Stimulated activated CD8-positive, alpha-beta memory T cell treated with anti-CD3 and anti-CD28 coated beads, Interleukin-7, amount 100 ng/mL, for 48 hours (primary cell): Measurements from ENCODE around the gene ARHGAP15.

Source experiments
- DNase-seq, 2 donors: peaks; one replicate each; pipeline ENCODE4 v3.0.0-alpha.2; 2020; ENCODE audit warnings: low read depth in 1 of 2; ENCODE audit errors: extremely low read depth in 1 of 2

The ARHGAP15 gene

GRCh38 chr2:143219266-143219665, 90.0 kb downstream of the ARHGAP15 start:
- DNase-seq = no peak

DNA sequence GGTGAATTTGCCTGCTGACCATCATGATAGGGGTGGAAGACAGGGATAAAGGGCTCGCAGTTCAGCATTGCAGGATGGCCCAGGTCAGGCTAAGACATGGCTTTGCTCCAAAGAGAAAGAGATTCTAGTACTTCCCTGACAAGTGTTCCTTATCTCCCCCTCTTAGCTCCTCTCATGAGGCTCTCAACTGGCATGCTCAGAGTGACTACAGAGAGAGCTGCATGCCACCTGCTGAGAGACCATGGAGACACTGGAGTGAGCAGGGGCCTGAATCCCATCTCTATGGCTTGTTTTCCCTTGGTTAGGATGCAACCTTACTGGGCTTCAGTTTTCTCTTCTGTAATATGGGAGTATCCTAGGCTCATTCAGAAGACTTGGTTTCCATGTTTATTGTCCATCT, 94.3 kb downstream of the ARHGAP15 start:
- no peak for DNase-seq

DNA sequence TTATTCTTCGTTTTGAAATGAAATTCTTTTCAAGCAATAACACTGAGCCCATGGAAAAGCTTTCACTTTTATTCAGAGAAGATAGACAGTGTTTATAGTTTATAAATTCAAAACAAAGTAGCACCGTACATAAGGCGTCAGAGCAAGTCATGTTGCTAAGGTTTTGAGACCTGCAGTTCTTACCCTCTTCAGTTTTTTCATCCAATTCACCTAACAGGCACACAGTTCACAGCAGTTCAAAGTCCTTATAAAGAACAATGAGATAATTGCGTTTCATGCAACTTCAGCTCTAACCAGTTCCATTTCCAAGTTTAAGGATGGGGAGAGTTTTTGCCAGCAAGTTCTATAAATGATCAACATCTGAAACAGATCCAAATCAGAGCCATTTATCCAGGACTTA, 96.7 kb downstream of the ARHGAP15 start:
- DNase-seq = no peak

DNA sequence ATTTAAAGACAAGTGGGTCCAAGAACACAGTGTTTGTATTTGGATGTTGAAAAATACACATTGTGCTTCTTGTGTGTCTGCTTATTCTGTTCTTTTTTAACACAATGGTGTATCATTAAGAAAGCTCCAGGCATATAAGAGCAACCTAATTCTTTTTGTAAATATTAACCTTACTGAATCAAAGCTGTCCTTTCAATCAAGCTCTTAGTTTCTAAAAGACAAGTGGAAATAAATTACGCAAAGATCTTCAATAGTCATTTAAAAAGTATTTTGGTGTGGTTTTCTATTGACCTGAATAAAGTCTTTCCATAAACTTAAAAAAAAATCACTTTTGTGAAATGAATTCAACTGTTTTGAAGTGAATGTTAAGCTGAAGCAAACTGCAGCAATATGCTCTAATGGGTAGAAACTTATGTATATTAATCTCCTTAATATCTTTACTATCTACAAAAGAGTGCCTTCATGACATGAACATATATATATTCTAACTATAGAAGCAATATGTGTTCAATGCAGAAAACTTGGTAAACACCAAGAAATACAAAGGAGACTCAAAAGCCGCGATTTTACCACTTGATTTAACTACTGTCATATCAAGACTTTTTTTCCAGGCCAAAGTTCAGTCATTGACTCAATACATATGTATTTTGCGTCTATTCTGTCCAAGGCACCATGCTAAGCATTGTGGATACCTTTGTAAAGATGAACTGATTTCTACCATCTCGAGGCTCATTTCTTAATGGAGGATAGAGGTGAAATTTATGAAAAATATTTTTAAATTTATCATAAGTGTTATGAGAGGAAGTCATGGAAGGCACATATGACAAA, 97.7 kb downstream of the ARHGAP15 start:
- DNase-seq = no peak

DNA sequence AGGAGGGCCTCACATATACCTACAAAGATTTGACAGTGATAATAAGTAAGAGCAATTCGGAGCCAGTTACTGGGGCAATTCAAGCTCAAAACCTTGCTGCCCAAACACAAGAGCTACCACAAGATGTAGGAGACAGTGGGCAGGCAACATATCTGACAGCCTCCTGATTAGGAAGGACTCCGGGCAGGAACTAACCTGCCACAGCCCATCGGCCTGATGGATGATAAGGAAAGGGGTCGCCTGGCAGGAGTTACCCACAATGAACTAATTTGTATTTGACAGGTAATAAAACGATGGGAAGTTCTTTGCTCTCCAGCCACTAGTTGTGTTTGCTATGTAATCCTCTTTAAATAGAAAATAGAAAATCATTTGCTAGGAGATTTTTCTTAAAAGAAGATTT, 100.2 kb downstream of the ARHGAP15 start:
- DNase-seq = no peak

DNA sequence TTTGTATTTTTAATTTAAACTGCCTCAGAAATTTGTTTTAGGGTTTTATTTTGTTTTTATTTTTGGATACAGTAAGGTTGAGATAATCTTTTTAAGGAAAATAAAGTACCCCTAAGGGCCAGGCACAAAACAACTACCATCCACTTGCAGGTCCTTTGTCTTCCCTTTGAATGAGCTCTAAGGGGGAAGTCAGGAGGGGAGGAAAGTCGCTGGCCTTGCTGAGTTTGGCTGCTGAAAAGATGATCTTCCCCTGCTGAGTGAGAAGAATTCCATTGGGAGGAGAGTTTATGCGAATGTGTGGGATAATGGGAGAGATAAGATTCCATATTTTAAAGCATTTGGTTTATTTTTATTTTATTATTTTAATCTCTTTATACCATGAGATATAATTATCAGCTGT, 100.7 kb downstream of the ARHGAP15 start:
- no peak for DNase-seq

- DNase-seq = no peak
Measured at GRCh38 chr2:143230506-143231253, 101.5 kb downstream of the ARHGAP15 start.

DNA sequence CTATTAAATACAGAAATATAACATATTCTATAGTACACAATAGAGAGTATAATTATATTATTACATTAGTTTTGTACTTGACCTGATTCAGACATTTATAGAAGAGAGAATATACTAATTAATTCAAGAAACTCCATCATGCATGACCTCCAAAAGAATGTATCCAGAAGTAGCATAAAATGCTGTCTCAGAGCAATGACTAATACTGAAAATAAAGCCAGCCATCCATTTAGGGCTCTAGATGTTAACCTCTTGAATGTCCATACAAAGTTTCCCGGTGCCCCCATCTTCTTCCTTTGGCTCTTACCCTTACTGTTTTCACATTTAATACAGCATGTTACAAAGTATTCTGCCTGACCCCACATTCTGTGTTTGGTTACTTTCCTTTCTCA, 102.0 kb downstream of the ARHGAP15 start:
- no peak for DNase-seq

DNA sequence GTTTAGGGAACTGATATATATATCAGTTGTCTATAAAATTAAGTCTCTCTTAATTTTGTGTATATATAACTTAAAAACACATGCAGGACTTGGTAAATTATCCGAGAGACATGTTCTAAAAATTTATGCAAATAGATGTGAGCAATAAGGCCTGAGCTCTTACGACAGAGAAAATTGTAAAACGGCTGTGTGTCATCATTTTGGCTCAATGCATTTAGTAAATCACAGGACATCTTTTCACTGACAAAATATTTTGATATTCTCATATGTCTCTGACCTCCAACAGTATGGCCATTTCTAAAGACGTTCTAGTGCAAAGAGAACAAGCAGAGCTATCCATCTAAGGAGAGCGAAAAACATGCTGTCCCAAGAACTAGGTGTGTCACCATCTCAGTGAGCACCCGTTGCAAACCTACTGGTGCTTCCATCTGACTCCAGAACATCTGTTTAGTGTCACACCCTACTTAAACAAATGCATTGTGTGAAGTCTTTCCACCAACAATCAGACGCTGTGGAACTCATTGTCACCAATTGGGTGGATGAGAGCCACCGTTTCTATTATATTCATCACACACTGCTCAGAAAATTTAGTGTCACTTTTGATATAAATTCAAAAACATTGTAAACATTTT, 108.0 kb downstream of the ARHGAP15 start:
- no peak for DNase-seq

DNA sequence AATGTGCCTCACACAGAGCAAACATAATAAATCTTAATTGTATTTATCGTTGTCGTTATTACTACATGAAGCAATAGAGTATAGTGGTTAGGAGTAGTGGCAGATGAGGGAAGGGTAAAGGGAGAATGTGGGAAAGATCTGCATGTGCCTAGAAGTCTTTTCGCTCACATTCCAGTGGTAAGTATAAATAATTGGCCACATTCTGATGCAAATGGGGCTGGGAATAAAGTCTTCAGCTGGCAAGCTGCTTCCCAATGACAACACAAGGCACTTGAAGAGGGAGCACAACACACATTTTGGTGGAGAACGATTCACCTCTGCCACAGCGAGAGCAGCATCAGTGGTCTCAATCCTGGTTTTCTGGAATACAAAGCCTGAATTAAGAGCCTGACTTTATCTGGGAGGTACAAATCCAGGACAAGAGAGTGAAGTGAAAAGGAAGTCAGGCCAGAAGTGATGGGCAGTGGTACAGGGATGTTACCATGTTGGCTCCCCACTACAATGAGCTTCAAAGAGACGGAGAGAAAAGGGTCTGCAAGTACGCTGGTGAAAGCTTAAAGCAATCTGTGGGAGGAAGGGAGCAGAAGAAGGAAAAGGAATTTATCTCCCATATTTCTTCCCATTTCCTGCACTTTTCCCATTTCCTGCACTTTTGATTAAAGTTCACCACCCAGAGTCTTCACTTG, 112.3 kb downstream of the ARHGAP15 start:
- no peak for DNase-seq

- DNase-seq = no peak
Measured at GRCh38 chr2:143246246-143246645, 117.0 kb downstream of the ARHGAP15 start.

- no peak for DNase-seq
Measured at GRCh38 chr2:143246815-143247744, 117.9 kb downstream of the ARHGAP15 start.

- no peak for DNase-seq
Measured at GRCh38 chr2:143248631-143249030, 119.4 kb downstream of the ARHGAP15 start.

GRCh38 chr2:143251681-143252080, 122.5 kb downstream of the ARHGAP15 start:
- no peak for DNase-seq

GRCh38 chr2:143252138-143252907, 123.1 kb downstream of the ARHGAP15 start:
- no peak for DNase-seq

DNA sequence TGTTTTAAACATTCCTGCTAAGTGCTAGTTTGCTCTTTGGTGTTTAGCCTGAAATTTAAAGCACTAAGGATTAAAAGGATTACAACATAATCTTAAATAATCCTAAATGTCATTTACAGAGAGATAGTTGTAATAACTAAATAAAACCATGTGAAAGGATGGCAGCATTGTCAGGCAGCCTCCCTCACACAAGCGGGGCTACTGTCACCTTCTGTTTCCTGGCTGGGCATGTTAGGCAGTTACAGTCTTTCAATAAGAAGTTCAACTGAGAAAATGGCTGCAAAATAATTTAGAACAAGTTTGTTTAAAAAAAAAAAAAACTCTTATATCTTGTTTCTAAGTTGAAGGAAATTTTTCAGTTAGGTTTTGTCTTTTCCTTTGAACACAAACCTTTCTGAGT, 124.9 kb downstream of the ARHGAP15 start:
- DNase-seq = no peak

DNA sequence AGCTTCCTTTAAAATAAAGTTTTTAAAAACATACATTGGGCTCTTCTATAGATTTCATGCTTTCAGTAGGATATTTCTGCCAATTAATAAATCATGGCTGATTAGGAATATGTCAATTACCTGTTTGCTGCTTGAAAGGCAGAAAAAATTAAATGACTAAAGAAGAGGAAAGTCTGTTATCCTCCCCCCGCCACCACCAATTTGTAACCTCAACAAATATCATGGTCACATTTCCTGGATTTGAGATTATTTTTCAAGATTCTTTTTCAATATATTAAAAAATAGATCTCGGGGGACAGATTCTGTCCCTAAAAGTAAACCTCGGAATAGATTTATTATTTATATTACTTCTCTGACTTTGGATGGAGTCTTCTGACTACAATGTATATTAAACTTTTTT, 125.9 kb downstream of the ARHGAP15 start:
- no peak for DNase-seq

GRCh38 chr2:143255899-143256298, 126.7 kb downstream of the ARHGAP15 start:
- DNase-seq = no peak

GRCh38 chr2:143258126-143258892, 129.1 kb downstream of the ARHGAP15 start:
- no peak for DNase-seq
